ENCODE results near the gene PNKD.
A peak's percentile ranks its signal among the peaks of the same experiment; 100 is the strongest.

PNKD gene

DNA sequence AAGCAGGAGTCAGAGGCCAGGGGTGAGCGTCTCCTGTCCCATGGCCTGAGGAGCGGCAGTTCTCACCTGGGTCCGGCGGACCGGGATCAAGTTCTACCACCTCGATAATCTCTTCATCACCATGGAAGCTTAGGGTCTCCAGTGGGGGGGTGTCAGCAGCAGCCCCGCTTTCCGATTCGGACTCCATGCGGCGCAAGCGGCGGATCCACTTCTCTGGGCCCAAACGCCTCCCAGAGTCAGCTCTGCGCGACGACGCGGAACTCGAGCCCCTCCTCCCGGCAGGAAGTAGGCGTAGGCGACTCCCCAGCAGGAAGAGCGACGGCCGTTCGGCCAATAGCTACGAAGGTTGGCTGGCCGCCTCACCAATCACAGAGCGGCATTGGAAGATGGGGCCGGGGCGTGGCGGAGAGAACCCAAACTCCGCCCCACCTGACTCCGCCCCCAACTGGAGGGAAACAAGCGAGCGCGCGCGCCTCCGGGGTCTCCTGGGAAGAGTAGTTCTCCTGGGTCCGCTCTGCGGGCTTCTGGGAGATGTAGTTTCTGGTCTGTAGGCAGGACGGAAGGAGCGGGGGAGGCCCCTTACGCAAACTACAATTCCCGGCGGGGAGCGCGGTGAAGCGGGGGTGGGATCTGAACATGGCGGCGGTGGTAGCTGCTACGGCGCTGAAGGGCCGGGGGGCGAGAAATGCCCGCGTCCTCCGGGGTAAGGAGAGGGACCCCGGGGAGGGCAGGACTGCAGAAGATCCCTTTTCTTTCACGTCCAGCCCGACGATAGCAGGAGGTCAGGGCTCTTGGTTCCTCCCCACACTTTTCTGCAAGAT lies at the start of gene PNKD, which contains the start of gene AAMP:
Gene PNKD, plus strand, starts transcription at position 620 of the 821 bp plus-strand sequence. Its CDS starts 17 bp downstream, at position 637.
Gene AAMP, minus strand, starts transcription at position 238 of the 821 bp plus-strand sequence. Its CDS starts 51 bp downstream, at position 187.
- Mint-ChIP-seq H3K27ac (peak within 1 kb of the TSS; percentile 98), H3K27me3 (no peaks in the 10 kb centered on the region), H3K36me3 (peaks cover 31 to 51% of the 10 kb centered on the region in 2 donors), H3K4me3 (peak within 1 kb of the TSS; percentile 89 to 99), H3K4me1 (peaks cover 49 to 73% of the 10 kb centered on the region in 2 donors), H3K9me3 (no peaks in the 10 kb centered on the region)
- peak; percentile 100 for DNase-seq
- ATAC-seq (replicated peaks): peak; percentile 88 to 90

- peaks cover 57 to 73% of the 10 kb centered on the region in 2 donors for H3K36me3 Mint-ChIP-seq
- DNase-seq: no peak
- H3K9me3 Mint-ChIP-seq: no peaks in the 10 kb centered on the region
- peak overlapping the region; percentile 94 to 97 for H3K4me3 Mint-ChIP-seq
- H3K27me3 Mint-ChIP-seq: no peaks in the 10 kb centered on the region
- peak overlapping the region; percentile 95 for H3K27ac Mint-ChIP-seq
- H3K4me1 Mint-ChIP-seq: peaks cover 47 to 84% of the 10 kb centered on the region in 2 donors
- ATAC-seq (replicated peaks): no peak
These were observed 49.3 kb upstream of the PNKD start for GRCh38 chr2:218221000-218221399.

DNA sequence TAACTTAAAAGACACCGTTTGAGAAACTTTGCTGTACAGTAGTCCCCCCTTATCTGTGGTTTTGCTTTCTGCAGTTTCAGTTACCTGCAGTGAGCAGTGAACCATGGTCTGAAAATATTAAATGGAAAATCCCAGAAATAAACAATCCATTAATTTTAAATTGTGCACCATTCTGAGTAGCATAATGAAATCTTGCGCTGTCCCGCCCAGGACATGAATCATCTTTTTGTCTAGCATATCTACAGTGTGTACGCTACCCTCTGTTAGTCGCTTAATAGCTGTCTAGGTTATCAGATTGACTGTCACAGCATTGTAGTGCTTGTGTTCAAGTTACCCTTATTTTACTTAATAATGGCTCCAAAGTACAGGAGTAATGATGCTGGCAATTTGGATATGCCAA lies 47.3 kb upstream of the PNKD start:
- Mint-ChIP-seq H3K9me3 (no peaks in the 10 kb centered on the region), H3K4me3 (peak overlapping the region; percentile 70 to 94), H3K27ac (peak overlapping the region; percentile 28), H3K4me1 (peaks cover 49 to 94% of the 10 kb centered on the region in 2 donors), H3K36me3 (peaks cover 60 to 74% of the 10 kb centered on the region in 2 donors), H3K27me3 (no peaks in the 10 kb centered on the region)
- peak; percentile 36 to 52 for ATAC-seq (replicated peaks)
- no peak for DNase-seq

- no peaks in the 10 kb centered on the region for H3K27me3 Mint-ChIP-seq
- peaks cover 61 to 77% of the 10 kb centered on the region in 2 donors for H3K36me3 Mint-ChIP-seq
- H3K4me1 Mint-ChIP-seq: peaks cover 55 to 98% of the 10 kb centered on the region in 2 donors
- ATAC-seq (replicated peaks): no peak
- no peaks in the 10 kb centered on the region for H3K9me3 Mint-ChIP-seq
- H3K4me3 Mint-ChIP-seq: peak overlapping the region; percentile 65 to 70
- DNase-seq: no peak
- peak overlapping the region; percentile 78 for H3K27ac Mint-ChIP-seq
These were observed 46.1 kb upstream of the PNKD start for GRCh38 chr2:218224186-218224585.

DNA sequence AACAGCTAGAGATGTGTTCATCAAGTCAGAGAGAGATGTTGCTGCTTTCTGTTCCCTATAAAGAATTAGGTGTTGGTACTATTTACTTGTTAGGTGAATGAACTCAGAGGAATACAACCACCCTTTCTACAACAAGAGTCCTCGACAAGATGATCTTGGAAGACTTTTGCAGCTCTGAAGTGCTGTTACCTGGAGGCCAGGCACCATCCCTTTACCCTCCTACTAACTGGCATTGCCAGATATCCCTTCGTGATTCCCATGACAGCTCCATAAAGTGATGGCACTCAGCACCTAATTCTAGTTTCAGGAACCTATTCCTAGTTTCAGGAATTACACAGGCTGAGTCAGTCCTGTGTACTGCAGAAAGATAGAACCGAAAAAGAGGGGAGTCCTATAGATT lies 43.4 kb upstream of the PNKD start:
- H3K4me1 Mint-ChIP-seq: peaks cover 49 to 88% of the 10 kb centered on the region in 2 donors
- ATAC-seq (replicated peaks): no peak
- no peaks in the 10 kb centered on the region for H3K27me3 Mint-ChIP-seq
- DNase-seq: no peak
- peak overlapping the region; percentile 19 to 35 for H3K4me3 Mint-ChIP-seq
- H3K27ac Mint-ChIP-seq: peak overlapping the region; percentile 57
- peaks cover 58 to 71% of the 10 kb centered on the region in 2 donors for H3K36me3 Mint-ChIP-seq
- no peaks in the 10 kb centered on the region for H3K9me3 Mint-ChIP-seq

DNA sequence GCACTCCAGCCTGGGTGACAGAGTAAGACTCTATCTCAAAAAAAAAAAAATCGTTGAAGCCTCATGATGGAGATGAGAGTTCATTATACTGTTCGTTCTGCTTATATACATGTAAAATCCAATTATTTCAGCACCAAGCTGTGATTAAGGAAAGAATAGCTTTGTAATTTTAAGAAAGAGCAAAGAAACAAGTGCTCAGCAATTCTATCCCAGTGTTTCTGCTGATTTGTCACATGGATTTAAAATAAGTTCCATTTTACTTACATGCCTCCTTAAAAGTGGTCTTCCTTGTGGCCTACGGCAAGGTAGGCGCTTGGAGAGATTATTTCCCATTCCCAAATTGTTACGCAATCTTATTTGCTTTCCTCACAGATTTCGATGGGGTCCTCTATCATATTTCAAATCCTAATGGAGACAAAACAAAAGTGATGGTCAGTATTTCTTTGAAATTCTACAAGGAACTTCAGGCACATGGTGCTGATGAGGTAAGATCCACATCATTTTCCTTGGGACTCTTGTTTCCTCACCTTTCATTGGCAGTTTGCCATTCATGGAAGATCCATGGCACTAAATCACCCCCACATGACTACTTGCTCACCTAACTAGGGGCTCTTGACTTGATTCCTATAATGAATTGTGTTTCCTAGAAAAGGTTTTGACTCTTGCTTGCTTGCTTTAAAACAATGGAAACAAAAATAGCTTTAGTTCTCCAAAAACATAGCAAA lies 41.8 kb upstream of the PNKD start:
- H3K27me3 Mint-ChIP-seq: no peaks in the 10 kb centered on the region
- peaks cover 42 to 76% of the 10 kb centered on the region in 2 donors for H3K4me1 Mint-ChIP-seq
- H3K36me3 Mint-ChIP-seq: peaks cover 67 to 78% of the 10 kb centered on the region in 2 donors
- ATAC-seq (replicated peaks): peak in 1 of 2 donors; percentile 2
- H3K9me3 Mint-ChIP-seq: no peaks in the 10 kb centered on the region
- peak overlapping the region; percentile 77 for H3K27ac Mint-ChIP-seq
- DNase-seq: no peak
- peak overlapping the region; percentile 61 to 69 for H3K4me3 Mint-ChIP-seq

- H3K4me1 Mint-ChIP-seq: peaks cover 42 to 69% of the 10 kb centered on the region in 2 donors
- peak overlapping the region; percentile 77 for H3K27ac Mint-ChIP-seq
- peak; percentile 93 to 96 for ATAC-seq (replicated peaks)
- no peaks in the 10 kb centered on the region for H3K9me3 Mint-ChIP-seq
- H3K36me3 Mint-ChIP-seq: peaks cover 74 to 79% of the 10 kb centered on the region in 2 donors
- DNase-seq: peak; percentile 56
- no peaks in the 10 kb centered on the region for H3K27me3 Mint-ChIP-seq
- H3K4me3 Mint-ChIP-seq: peak overlapping the region; percentile 61 to 69
These were observed 41.1 kb upstream of the PNKD start for GRCh38 chr2:218229239-218229638.

GRCh38 chr2:218229851-218230250 lies 40.5 kb upstream of the PNKD start:
- H3K27ac Mint-ChIP-seq: peak overlapping the region; percentile 47
- H3K9me3 Mint-ChIP-seq: no peaks in the 10 kb centered on the region
- H3K27me3 Mint-ChIP-seq: no peaks in the 10 kb centered on the region
- peaks cover 36 to 63% of the 10 kb centered on the region in 2 donors for H3K4me1 Mint-ChIP-seq
- H3K4me3 Mint-ChIP-seq: peak overlapping the region in 1 of 2 donors; percentile 37
- H3K36me3 Mint-ChIP-seq: peaks cover 68 to 78% of the 10 kb centered on the region in 2 donors
- ATAC-seq (replicated peaks): peak in 1 of 2 donors; percentile 26
- no peak for DNase-seq

DNA sequence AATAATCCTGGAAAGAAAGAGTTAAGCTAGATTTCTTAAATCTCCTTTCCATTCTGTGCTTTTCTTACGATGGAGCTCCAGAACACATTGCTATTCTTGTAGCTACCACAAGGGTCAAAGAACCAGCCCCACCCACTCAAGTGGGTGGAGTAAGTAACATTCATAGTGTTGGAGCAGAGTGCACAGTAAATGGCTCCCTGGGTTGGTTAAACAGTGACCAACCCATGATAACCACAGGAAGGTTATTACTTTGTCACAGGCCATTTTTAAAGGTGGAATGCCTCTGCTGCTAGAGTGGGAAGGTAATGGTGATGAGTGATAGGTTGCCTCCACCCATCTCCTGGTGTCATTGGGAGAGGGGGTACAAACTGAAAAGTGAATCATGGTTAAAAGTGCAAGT lies 39.4 kb upstream of the PNKD start:
- peak overlapping the region; percentile 91 for H3K27ac Mint-ChIP-seq
- H3K4me1 Mint-ChIP-seq: peaks cover 26 to 53% of the 10 kb centered on the region in 2 donors
- H3K4me3 Mint-ChIP-seq: peak overlapping the region; percentile 60 to 61
- H3K27me3 Mint-ChIP-seq: no peaks in the 10 kb centered on the region
- ATAC-seq (replicated peaks): peak; percentile 61 to 66
- H3K9me3 Mint-ChIP-seq: no peaks in the 10 kb centered on the region
- no peak for DNase-seq
- peaks cover 62 to 77% of the 10 kb centered on the region in 2 donors for H3K36me3 Mint-ChIP-seq

DNA sequence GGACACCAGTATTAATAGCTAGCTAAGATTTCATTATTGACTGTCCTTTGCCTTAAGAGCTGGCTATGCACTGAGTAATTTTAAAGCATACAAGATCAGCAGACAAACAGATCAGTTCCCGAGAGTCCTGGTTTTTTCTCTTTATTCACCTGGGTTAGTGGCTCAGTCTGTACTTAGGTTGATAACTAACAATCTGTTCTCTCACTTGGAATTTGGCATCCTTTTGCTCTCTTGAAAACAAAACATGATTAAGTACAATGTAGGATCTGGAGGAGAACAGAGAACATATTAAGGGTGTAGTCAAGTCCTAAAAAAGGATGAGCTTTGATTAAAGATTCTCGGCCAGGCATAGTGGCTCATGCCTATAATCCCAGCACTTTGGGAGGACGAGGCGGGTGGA lies 36.8 kb upstream of the PNKD start:
- Mint-ChIP-seq H3K4me3 (no peak overlapping the region), H3K27ac (no peak overlapping the region), H3K27me3 (no peaks in the 10 kb centered on the region), H3K4me1 (peaks cover 13 to 26% of the 10 kb centered on the region in 2 donors), H3K9me3 (no peaks in the 10 kb centered on the region), H3K36me3 (peaks cover 39 to 55% of the 10 kb centered on the region in 2 donors)
- DNase-seq: no peak
- ATAC-seq (replicated peaks): no peak

GRCh38 chr2:218234521-218234920 lies 35.8 kb upstream of the PNKD start:
- Mint-ChIP-seq H3K27ac (no peak overlapping the region), H3K36me3 (peaks cover 36 to 55% of the 10 kb centered on the region in 2 donors), H3K9me3 (no peaks in the 10 kb centered on the region), H3K4me3 (no peak overlapping the region), H3K27me3 (no peaks in the 10 kb centered on the region), H3K4me1 (peaks cover 10 to 19% of the 10 kb centered on the region in 2 donors)
- DNase-seq (no peak), ATAC-seq (replicated peaks) (no peak)

DNA sequence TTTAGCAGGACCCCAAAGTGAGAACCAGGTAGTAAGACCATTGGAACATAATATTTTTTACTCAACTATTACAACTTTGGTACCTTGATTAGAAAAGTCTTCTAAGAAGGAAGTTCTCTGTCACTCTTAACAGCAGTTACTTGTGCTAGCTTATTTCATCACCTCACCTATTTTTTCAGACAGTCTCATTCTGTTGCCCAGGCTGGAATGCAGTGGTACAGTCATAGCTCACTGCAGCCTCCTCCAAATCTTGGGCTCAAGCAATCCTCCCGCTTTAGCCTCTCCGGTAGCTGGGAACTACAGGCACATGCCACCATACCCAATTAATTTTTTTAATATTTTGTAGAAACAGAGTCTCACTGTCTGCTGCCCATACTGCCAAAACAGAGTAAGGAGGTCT lies 35.3 kb upstream of the PNKD start:
- Mint-ChIP-seq H3K27me3 (no peaks in the 10 kb centered on the region), H3K36me3 (peaks cover 35 to 55% of the 10 kb centered on the region in 2 donors), H3K4me1 (peaks cover 10 to 19% of the 10 kb centered on the region in 2 donors), H3K4me3 (no peak overlapping the region), H3K9me3 (no peaks in the 10 kb centered on the region), H3K27ac (peak overlapping the region; percentile 49)
- DNase-seq (no peak), ATAC-seq (replicated peaks) (no peak)

GRCh38 chr2:218236829-218237228 lies 33.5 kb upstream of the PNKD start:
- DNase-seq (no peak), ATAC-seq (replicated peaks) (no peak)
- Mint-ChIP-seq H3K4me3 (no peak overlapping the region), H3K36me3 (peaks cover 23 to 49% of the 10 kb centered on the region in 2 donors), H3K4me1 (peaks cover 3 to 4% of the 10 kb centered on the region in 2 donors), H3K27ac (peak overlapping the region; percentile 47), H3K9me3 (no peaks in the 10 kb centered on the region), H3K27me3 (no peaks in the 10 kb centered on the region)

DNA sequence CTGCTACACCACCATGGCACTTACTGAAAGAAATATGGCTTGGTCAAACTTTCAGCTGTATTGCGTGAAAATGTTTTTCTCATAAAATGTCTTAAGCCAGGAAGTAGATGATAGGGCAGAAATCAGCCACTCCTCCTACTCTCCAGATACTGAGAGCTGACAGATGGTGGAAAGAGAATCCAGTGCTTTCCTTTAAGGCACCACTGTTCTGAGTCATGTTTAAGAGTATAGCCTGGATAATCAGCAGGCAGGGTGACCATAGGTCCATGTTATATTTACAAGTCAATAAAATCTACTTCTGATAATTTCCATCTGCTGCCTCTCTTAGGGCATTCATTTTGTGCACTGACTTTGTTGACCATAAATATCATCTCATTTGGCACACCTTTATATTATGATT lies 31.4 kb upstream of the PNKD start:
- Mint-ChIP-seq H3K27me3 (no peaks in the 10 kb centered on the region), H3K4me3 (no peak overlapping the region), H3K9me3 (no peaks in the 10 kb centered on the region), H3K4me1 (peaks cover 0 to 3% of the 10 kb centered on the region in 2 donors), H3K27ac (no peak overlapping the region), H3K36me3 (peaks cover 19 to 46% of the 10 kb centered on the region in 2 donors)
- no peak for DNase-seq
- no peak for ATAC-seq (replicated peaks)
